Hematopoietic multipotent progenitor cell treated with erythropoietin and hydrocortisone succinate and interleukin-3 and kit ligand, for 17 days (in vitro differentiated cells): Measurements from ENCODE around the gene VPS35L.

Experiments used
- DNase-seq: peaks from one replicate; pipeline ENCODE4 v3.0.0-alpha.2; 2015; ENCODE audit warnings: low spot score

VPS35L gene

DNA sequence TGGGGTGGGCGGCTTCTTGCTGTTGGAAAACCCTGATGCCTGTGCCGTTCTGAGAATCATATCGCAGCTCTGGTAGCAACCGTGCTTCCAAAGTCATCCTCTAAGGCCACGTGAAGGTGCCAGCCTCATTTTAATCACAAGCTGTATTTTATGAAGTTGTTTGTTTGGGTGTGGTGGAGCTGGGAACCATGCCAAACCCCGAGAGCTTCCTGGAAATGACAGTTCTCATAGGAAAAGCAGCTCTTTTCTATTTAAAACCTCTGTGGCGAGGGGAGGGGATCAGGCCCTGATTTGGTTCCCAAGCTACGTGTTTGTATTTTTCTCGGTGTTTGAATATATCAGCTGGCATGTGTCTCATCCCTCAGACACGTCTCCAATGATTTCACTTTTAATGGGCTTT, 140.8 kb downstream of the VPS35L start:
- DNase-seq, result no peak

DNA sequence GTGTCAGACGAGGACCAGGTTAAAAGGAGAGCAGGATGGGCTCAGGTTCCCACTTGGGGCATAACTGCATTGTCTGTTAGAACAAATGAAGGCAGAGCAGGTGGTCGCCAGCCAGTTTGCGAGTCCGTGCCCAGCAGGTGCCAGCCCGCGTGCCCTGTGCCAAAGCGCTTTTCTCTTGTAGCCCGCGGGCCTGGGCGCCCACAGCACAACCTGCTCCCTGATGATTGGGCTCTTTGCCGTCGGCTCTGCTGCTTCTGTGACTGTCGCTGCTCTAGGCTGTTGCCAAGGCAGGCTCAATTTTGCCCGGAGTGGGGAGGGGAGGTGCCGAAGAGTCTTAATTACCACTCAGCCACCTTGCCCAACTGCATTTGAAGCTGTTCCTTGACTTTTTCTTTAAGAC, 141.5 kb downstream of the VPS35L start:
- no peak for DNase-seq

DNA sequence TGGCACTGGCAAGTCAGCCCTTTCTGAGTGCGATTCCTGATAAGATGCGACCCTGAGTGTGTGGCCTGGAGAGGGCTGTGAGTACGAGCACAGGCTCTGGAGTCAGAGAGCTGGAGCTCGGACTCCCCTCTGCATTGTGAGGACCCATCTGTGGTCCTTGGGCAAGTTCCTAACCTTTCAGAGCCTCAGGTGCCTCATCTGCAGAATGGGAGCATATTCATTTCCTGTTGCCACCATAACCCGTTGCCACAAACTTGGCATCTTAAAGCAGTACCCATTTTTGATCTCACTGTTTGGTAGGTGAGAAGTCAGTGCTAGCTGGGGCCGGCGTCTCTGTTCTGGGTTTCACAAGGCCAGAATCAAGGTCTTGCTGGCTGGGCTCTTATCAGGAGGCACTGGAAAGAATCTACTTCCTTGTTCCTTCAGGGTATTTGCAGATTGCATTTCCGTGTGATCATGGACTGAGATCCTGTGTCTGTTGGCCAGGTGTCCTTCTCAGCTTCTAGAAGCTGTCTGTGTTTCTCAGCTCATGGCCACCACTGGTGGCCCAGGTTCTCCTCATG, 142.3 kb downstream of the VPS35L start:
- DNase-seq, result no peak

DNA sequence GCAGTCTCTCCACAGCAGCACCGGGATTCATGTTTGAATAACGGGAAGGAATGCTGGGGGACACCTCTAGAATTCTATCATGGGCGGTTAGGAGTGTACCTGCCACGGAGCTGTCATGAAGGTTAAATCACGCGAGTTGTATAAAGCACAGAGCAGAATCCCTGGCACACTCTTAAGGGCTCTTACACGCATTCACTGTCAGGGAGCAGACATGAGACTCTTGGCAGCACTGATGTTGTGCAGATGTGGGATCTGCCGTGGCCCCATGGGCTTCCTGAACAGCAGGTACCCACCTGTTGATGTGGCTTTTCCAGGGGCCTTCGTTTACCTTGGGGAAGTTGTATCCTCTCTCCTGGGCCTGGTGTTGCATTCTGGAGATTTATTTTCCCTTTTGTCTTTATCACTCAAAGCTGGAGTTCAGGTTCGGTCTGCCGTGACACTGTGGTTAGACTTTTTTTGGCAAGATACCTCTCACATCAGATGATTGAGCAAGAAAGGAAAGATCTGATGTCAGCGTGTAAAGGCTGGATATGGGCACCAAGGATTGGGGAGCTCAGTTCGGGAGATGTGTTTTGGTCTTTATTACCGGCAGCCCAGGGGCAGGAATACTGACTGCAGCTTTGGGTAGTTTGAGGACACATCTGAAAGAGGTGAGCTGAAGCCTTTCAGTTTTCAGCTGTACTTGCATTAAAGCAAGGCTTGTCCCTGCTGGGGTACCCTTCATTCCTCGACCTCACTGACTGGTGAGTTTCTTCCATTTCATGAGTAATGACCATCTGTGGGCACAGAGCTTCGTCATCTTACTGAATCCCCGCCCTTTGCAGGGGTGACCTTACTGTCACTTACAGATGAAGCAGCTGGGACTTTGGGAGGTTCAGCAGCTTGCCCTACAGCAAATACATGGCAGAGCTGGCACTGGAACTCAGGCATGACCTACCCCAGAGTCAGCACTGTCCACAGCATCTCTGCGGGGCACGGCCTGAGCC, 143.3 kb downstream of the VPS35L start:
- DNase-seq, result no peak

DNA sequence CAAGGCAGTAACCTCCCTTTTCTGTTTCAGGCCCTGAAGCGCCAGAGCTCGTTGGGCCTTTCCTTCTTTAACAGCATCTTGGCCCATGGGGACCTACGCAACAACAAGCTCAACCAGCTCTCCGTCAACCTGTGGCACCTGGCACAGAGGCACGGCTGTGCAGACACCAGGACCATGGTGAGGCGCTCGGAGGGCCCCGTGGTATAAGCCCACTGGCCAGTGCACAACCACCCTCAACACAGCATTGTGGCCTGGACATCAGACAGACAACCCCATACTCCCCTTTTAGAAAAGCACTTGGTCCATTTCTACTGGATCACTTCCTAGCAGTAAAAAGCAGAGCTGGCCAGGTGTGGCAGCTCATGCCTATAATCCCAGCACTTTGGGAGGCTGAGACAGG, 144.0 kb downstream of the VPS35L start:
- DNase-seq, result no peak

DNA sequence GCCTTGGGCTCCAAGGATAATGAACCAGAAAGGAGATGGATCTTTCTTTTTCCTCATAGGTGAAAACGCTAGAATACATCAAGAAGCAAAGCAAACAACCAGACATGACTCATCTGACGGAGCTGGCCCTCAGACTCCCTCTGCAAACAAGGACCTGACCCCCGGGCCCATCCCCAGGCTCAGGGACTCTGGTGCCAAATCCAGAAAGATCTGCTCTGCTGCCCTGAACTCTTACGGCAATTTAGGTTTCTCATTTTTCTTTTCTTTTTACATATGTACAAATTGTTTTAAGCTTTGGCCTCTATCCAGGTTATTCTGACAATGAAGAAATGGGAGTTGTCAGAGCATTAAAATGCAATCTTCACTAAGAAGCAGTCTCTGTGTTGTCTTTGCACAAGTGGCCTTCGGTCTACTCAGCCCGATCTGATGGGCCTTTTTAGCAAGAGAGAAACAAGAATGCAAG, 144.8 kb downstream of the VPS35L start:
- no peak for DNase-seq

DNA sequence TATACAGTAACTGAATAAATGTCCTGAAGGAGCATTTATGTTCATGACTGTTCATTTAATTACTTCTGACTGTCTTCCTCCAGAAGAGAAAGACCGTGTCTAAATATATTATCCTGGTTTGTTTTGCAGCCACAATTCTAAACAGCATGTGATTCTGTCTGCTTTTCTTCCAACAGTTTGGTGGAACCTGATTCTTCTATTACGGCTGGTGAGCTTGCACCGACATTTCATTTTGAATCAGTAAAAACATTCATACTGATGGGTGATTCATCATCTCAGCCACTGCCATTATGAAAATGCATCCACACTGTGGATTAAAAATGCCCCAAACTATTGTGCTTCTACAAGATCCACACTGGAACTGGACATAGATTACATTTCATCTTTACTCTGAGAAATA, 145.6 kb downstream of the VPS35L start:
- no peak for DNase-seq

DNA sequence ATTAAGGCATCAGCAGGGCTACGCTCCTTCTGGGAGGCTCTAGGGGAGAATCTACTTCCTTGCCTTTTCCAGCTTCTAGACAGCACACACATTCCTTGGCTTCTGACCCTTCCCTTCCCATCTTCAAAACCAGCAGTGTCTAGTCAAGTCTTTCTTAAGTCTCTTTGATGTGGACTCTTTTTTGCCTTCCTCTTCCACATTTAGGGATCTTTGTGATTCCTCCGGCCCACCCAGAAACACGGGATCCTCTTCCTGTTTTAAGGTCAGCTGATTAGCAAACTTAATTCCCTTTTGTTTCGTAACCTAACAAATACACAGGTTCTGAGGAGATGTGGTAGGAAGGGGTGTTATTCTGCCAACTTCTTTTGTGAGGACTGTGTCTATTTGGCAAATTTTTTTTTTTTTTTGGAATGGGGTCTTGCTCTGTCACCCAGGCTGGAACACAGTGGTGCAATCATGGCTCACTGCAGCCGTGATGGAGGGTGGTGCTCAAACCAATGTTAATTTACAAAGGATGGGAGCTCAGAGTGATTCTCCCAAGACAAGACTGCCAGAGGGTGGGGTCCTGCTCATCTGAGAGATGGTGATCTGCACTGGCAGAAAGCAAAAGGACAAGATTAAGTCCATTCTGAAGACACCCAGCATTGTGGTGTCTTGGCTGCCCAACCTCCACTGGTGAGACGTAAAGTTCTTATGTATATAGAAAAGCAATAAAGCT, 147.8 kb downstream of the VPS35L start:
- no peak for DNase-seq

DNA sequence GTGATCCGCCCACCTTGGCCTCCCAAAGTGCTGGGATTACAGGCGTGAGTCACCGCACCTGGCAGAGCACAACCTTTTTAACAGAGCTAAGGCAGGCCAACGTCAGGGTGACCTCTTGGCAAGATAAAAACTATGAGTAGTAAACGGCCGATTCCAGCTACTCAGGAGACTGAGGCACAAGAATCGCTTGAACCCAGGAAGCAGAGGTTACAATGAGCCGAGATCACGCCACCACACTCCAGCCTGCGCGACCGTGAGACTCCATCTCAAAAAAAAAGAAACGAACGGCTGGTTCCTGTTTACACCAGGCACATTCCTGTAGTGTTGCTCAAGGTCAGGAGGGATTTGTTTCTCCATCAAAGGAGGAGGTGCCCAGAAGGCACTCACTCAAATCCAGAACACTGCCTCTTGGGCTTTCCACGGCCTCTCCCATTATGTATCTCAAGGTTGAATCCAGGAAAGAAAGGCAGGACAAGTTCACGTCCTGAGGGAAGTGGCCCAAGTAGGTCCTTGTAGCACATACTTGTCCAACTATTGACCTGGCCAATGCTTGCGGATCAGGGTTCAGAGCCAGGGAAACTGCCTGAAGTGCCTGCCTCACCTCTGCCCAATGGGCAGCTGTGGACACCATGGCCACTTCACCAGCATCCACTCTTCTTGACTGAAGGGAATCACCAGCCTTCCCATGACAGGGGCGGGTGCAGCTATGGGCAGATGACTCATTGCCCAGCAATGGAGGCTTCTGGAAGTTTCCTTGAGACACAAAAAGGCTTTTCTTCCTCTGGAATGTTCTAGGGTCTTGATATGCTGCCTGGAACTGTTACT, 149.0 kb downstream of the VPS35L start:
- DNase-seq, result no peak

DNA sequence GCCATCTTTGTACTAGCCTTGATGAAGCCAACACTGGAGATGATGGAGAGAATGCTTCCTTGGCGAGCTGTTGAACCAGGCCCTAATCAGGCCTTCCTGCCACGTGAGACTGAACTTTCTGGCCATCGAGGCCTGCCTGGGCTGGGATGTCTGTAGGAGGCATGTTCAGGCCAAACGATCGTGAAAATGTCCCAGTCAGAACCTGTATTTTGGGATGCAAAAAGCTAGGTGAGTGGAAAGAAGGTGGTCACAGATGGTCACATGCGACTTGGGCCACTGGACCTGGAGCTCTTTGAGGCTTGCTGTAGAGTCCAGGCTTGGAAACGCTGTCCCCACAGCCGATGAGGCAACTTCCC, 149.6 kb downstream of the VPS35L start:
- no peak for DNase-seq

DNA sequence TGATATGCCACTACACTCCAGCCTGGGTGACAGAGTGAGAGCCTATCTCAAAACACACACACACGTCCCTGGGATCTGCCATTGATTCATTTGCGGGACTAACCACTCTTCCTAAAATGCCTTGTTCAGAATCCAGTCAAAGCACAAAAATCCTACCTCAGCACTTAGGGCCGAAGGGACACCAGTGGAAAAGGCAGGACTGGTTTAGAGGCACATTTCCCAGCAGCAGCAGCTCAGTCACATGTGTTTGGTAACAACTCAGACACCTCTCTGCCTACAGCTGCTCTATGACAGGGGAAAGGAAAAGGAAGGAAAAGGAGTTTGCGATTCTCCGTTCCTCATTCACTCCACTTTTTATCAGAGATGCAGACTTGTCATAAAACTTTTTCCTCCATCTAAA, 150.3 kb downstream of the VPS35L start:
- no peak for DNase-seq

DNA sequence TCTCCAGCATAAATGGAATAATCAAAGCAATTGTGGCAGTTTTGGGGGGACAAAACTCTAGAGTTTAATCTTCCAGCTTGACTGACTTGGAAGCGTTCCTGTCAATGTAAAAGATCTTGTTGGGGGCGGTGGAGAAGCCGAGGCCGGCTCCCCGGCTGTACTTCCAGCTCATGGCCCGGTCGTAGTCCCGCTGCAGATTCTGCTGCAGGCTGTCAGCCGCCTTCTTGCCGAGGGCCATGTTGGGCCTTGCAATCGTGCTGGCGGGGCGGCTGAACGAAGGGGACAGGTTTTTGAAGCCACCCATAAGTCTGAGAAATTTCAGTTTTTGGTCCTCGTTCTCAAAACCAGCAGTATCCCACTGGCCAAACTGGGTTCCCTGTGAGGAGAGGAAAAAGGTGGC, 151.3 kb downstream of the VPS35L start:
- DNase-seq, result no peak

DNA sequence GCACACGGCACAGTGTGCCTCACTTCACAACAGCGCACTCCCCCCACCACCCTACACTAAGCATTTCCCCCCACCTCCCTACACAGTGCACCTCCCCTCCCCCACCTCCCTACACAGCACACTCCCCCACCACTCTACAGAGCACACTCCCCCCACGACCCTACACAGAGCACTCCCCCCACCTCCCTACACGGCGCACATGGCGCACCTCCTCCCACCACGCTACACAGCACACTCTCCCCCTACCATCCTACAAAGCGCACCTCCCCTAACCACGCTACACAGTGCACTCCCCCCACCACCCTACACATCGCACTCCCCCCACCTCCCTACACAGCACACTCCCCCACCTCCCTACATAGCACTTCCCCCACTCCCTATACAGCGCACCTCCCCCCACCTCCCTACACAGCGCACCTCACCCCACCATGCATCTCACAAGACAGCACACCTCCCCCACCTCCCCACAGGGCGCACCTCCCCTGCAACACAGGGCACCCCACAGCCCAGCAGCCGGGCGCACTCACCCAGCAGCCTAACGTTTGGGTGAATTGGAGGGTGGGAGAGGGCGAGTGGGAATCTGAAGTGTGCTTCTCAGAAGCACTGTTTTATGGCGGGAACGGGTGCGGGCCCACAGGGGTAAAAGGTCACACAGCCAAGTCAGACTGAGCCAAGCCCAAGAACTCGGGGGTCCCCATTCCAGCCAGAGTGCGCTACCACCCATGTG, 152.2 kb downstream of the VPS35L start:
- DNase-seq, result no peak

DNA sequence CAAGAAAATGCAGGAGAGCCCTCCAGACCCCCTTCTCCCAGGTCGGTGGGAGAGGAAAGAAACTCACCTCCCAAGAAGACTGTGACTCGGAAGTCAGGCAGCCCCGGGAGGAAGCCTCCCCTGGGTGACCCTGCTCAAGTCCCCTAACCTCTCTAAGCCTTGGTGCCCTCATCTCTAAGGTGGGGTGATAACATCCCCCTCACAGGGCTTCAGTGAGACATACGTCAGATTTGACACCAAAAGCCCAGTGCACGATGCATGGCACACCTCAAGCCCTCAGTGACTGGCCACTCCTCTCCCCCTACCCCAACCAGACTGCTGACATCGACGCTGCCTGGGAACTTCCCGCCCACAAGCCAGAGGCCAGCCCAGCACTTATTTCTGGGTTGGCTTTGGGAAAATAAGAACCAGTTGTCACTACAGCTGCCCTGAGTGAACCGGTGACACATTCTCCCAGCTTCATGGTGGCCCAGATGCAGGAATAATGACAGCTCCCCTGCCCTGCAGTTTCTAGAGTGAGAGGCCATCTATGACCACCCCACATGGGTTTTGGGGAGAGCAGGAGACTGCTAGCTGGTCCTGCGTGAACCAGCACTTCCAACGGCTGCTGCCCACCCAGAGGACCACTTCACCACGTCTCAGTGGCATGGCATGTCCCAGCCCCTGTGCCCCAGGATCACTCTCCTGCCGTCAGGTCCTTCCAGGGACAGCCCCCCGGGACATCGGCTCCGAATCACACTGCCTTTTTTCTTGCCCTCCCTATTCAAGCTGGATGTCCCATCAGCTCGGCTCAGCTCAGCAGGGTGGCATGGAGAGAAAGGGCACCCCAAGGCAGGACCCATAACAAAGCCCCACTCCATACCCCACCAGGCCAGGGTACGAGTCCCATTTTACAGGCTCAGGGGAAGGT, 153.0 kb downstream of the VPS35L start:
- DNase-seq, result no peak

DNA sequence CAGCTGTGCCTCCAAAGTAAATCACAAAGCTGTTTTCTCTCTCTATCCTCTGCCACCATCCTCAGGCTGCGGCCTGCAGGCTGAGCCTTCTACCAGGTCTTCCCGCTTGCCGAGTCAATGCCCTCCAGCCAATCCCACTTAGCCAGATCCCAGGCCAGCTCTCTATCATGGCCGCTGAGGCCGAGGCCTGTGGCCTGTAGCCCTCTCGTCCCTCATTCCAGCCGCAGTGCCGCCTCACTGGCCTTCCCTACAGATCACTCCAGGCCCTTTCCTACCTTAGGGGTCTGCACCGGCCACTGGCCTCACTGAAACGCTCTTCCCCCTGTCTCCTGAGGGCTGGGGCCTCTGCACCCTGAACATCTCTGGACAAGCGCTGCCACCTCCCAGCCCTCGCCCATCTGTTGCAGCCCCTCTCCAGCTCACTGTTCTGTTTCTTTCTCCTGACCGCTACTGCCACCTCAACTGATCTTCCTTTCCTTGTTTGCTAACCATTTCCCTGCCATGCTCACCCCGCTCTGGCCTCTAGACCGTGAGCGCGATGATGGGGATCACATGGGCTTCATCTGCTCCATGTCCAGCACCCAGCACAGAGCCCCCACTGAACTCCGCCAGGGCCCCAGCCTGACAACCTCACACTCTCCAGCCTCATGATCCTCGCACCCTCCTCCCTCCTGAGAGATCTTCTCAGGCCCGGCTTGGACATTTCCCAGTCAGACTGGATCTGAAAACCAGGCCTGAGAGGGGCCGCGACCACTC, 154.1 kb downstream of the VPS35L start:
- DNase-seq, result no peak

DNA sequence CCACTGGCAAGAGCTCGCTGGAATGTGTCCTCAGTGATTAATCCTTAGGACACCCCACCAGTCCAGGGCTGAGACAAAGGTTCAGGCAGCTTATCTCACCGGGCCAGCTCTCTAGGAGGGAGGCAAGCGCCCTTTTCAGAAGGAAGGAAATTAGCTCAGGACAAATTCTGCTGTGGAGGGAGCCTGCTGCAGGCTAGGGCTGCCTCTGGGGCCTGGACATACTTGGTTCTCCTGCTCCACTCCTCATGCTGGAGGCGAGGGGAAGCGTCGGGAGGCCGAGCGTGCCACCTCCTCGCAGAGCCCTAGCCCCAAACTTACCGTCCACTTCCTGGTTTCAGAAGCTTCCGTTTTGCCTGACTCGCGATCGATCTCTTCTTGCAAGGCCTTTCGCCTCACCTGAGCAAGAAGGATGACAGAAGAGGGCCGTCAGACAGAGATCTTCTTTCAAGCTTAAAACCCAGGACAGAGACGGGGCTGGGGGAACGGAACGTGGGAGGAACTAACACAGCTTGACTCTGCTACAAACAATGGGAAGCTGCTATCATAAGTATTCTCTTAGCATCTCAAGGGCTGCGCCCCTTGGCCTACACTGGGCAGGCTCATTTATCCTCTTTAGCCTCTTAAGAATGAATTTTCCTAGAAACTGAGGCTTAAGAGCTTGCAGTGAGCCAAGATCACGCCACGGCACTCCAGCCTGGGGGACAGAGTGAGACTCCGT, 154.8 kb downstream of the VPS35L start:
- no peak for DNase-seq

DNA sequence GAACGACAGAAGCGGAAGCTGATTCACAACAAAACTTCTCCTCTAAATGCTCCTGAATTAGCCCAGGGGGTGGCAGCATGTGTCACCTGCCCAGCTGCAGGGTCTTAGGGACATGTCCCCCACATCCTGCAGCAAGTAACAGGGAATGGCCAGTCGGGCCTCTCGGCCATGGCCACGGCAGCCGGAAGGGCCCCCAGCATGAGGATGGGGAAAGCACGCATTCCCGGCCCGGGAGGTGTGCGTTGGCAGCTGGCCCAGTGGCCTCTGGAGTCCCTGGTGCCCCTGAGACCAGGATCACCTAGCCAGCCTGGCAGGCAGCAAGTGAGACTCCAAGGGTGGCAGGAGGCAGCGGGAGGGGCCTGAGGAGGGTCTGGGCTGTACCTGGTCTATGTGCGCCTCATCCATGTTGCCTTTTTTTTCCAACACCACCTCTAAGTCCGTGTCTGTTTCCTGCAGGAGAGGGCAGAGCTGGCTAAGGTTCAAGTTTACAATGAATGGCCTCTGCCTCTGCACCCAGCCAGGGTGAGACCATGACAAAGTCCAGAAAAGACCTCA, 155.6 kb downstream of the VPS35L start:
- no peak for DNase-seq

DNA sequence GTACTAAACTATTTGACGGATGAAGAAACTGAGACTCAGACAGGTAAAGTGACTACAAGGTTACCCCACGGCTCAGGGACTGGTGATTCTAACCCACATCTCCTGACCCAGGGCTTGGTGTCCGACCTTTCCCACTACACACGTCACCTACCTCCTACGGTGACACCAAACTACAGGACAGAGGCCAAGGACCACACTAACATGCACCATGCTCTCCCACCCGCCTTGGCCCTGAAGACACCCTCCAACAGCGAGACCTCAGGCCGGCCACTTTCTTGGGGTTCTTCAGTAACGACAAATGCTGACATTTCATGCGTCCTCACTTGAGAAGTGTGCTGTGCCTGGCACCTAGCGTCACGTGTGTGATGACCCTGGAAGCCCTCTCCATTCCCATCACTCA, 156.1 kb downstream of the VPS35L start:
- DNase-seq, result no peak
